Measurements from ENCODE around the gene GPR25.

Gene GPR25

GRCh38 chr1:200837931-200838571 is 34.7 kb upstream of the GPR25 start:
- H3K36me3 ChIP-seq (ENCODE audit: control insufficient read depth, insufficient read depth, low read length): no peaks in the 10 kb centered on the region
- no peaks in the 10 kb centered on the region for H3K9me3 ChIP-seq (ENCODE audit: control insufficient read depth, low read length)
- H3K4me1 ChIP-seq: no peaks in the 10 kb centered on the region
- H3K9ac ChIP-seq: no peak overlapping the region
- H3K27me3 ChIP-seq (ENCODE audit: control insufficient read depth, insufficient read depth, low read length): no peaks in the 10 kb centered on the region
- H3K27ac ChIP-seq: no peak overlapping the region
- no peak overlapping the region for H3K4me2 ChIP-seq (ENCODE audit: low read length)
- TF ChIP-seq, protein P1, sequence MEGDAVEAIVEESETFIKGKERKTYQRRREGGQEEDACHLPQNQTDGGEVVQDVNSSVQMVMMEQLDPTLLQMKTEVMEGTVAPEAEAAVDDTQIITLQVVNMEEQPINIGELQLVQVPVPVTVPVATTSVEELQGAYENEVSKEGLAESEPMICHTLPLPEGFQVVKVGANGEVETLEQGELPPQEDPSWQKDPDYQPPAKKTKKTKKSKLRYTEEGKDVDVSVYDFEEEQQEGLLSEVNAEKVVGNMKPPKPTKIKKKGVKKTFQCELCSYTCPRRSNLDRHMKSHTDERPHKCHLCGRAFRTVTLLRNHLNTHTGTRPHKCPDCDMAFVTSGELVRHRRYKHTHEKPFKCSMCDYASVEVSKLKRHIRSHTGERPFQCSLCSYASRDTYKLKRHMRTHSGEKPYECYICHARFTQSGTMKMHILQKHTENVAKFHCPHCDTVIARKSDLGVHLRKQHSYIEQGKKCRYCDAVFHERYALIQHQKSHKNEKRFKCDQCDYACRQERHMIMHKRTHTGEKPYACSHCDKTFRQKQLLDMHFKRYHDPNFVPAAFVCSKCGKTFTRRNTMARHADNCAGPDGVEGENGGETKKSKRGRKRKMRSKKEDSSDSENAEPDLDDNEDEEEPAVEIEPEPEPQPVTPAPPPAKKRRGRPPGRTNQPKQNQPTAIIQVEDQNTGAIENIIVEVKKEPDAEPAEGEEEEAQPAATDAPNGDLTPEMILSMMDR (IDR thresholded peaks at IDR 0.05): peak; percentile 16
- H3K79me2 ChIP-seq: no peaks in the 10 kb centered on the region
- H3K4me3 ChIP-seq (ENCODE audit: low read depth, low read length): no peak overlapping the region
- H2AFZ ChIP-seq: no peak overlapping the region

GRCh38 chr1:200838676-200839445 is 33.9 kb upstream of the GPR25 start:
- no peak overlapping the region for H3K4me2 ChIP-seq (ENCODE audit: low read length)
- TF ChIP-seq, protein P1 (IDR thresholded peaks at IDR 0.05): no peak
- H3K4me1 ChIP-seq: no peaks in the 10 kb centered on the region
- no peaks in the 10 kb centered on the region for H3K9me3 ChIP-seq (ENCODE audit: control insufficient read depth, low read length)
- H3K36me3 ChIP-seq (ENCODE audit: control insufficient read depth, insufficient read depth, low read length): no peaks in the 10 kb centered on the region
- H2AFZ ChIP-seq: no peak overlapping the region
- H3K27me3 ChIP-seq (ENCODE audit: control insufficient read depth, insufficient read depth, low read length): no peaks in the 10 kb centered on the region
- H3K4me3 ChIP-seq (ENCODE audit: low read depth, low read length): no peak overlapping the region
- H3K9ac ChIP-seq: no peak overlapping the region
- H3K79me2 ChIP-seq: no peaks in the 10 kb centered on the region
- no peak overlapping the region for H3K27ac ChIP-seq

DNA sequence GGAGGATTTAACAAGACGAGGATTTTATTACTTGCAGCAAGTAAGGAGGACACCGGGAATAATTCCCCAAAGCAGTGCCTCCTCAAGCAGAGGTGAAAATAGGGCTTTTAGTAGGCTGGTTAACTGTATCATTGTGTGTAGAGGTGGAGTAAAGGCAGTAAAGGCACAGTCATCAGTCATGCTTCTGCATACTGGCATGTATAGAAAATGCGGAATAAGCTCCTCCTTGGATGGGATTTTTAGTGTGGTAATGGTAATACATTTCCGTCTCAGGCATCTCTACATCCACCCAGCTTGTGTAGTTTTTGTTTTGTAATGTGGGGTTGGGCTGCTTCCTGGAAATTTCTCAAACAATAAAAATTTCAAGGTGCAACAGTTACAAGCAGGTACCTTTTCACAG is 27.4 kb upstream of the GPR25 start:
- Histone ChIP-seq H3K36me3 (ENCODE audit: control insufficient read depth, insufficient read depth, low read length) (no peaks in the 10 kb centered on the region), H3K27ac (no peak overlapping the region), H3K79me2 (no peaks in the 10 kb centered on the region), H3K4me3 (ENCODE audit: low read depth, low read length) (no peak overlapping the region), H3K9ac (no peak overlapping the region), H3K9me3 (ENCODE audit: control insufficient read depth, low read length) (no peaks in the 10 kb centered on the region), H3K27me3 (ENCODE audit: control insufficient read depth, insufficient read depth, low read length) (no peaks in the 10 kb centered on the region), H2AFZ (no peak overlapping the region), H3K4me1 (no peaks in the 10 kb centered on the region), H3K4me2 (ENCODE audit: low read length) (no peak overlapping the region)
- TF ChIP-seq, protein P1 (IDR thresholded peaks at IDR 0.05): no peak

DNA sequence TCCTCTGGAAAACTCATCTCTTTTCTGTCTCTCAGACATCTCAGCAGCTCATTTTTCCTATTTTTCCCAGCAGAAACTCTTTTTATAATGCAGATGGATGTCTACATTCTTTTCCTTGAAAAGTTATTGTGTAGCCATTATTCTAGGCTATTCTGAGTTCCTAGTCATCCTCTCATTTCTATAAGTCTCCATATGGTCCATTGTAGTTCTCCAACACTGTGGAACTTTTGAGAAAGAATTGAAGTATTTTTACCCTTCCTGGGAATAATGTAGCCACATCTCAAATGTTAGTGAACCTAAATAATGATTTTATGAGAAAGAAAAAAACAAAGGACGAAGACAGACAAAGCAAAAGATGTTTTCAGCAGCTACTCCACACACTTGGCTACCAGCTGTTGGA is 26.4 kb upstream of the GPR25 start:
- Histone ChIP-seq H3K4me3 (ENCODE audit: low read depth, low read length) (no peak overlapping the region), H3K4me1 (no peaks in the 10 kb centered on the region), H2AFZ (no peak overlapping the region), H3K27me3 (ENCODE audit: control insufficient read depth, insufficient read depth, low read length) (no peaks in the 10 kb centered on the region), H3K27ac (no peak overlapping the region), H3K79me2 (no peaks in the 10 kb centered on the region), H3K4me2 (ENCODE audit: low read length) (no peak overlapping the region), H3K9me3 (ENCODE audit: control insufficient read depth, low read length) (no peaks in the 10 kb centered on the region), H3K9ac (no peak overlapping the region), H3K36me3 (ENCODE audit: control insufficient read depth, insufficient read depth, low read length) (no peaks in the 10 kb centered on the region)
- TF ChIP-seq, protein P1 (IDR thresholded peaks at IDR 0.05): no peak
